SK-N-SH (cell line): ENCODE results near the gene FCAMR. TPM values are rescaled to one million over a fixed set of nuclear protein-coding genes. Genes with fewer than 3 reads are reported as not detected.

Source experiments
- CTCF ChIA-PET: fragments of 300-600, 350-600 bp; formaldehyde crosslinking; extraction: SDS; loops from one replicate; lab custom pipeline; 2021; lab: Yijun Ruan, JAX
- POLR2A ChIA-PET: fragments of 350-600 bp; sonication (Branson Sonifier 250); formaldehyde crosslinking; extraction: SDS; loops from one replicate; lab custom pipeline; 2020; ENCODE audit warnings: antibody characterized with exemption, inconsistent platforms; lab: Yijun Ruan, JAX
- DNase-seq: peaks from one replicate; pipeline ENCODE4 v3.0.0; 2012
- H2AFZ ChIP-seq: fragments of 200-600 bp; sonication (generic); 2 replicates; pipeline ENCODE4 v1.8.1; 2016; ENCODE audit warnings: antibody characterized with exemption, mild to moderate bottlenecking, low read depth
- H3F3A ChIP-seq: fragments of 200-600 bp; sonication (generic); replicated peaks from 2 replicates; pipeline ENCODE3; 2016; ENCODE audit warnings: antibody characterized with exemption, mild to moderate bottlenecking; ENCODE audit not compliant: insufficient read depth
- H3K27ac ChIP-seq, 2 experiments: fragments of 200-500 bp in 1 of 2; fragments of 200-600 bp in 1 of 2; sonication (Bioruptor generic) in 1 of 2; sonication (generic), shearing (Covaris generic) in 1 of 2; 2 replicates each; pipeline versions ENCODE4 v1.5.1 to v1.6.1; 2014 to 2016; ENCODE audit warnings: low read depth in 2 of 2, inconsistent platforms in 1 of 2, low read length in 1 of 2, mild to moderate bottlenecking in 1 of 2, mixed read lengths in 1 of 2
- H3K27me3 ChIP-seq: fragments of 200-600 bp; sonication (generic), shearing (Covaris generic); 2 replicates; pipeline ENCODE4 v1.6.1; 2016; ENCODE audit warnings: mixed run types; ENCODE audit not compliant: insufficient read depth
- H3K36me3 ChIP-seq, 2 experiments: fragments of 200-500 bp in 1 of 2; fragments of 200-600 bp in 1 of 2; sonication (Bioruptor generic) in 1 of 2; sonication (generic) in 1 of 2; replicated peaks in 1 of 2; 2 replicates each; pipeline versions ENCODE3 to v1.5.1; 2014 to 2016; ENCODE audit warnings: low read length in 1 of 2, mild to moderate bottlenecking in 1 of 2; ENCODE audit not compliant: insufficient read depth in 2 of 2, control insufficient read depth in 1 of 2
- H3K4me1 ChIP-seq, 2 experiments: fragments of 200-500 bp in 1 of 2; fragments of 200-600 bp in 1 of 2; sonication (Bioruptor generic) in 1 of 2; sonication (generic), shearing (Covaris generic) in 1 of 2; 2 replicates each; pipeline versions ENCODE4 v1.5.1 to v1.6.1; 2014 to 2016; ENCODE audit warnings: low read depth in 1 of 2, low read length in 1 of 2, mixed run types in 1 of 2; ENCODE audit not compliant: insufficient read depth in 2 of 2, control insufficient read depth in 1 of 2
- H3K4me2 ChIP-seq: fragments of 200-600 bp; sonication (generic), shearing (Covaris generic); 2 replicates; pipeline ENCODE4 v1.6.1; 2017; ENCODE audit warnings: mixed run types
- H3K4me3 ChIP-seq, 2 experiments: fragments of 200-500 bp in 1 of 2; fragments of 200-600 bp in 1 of 2; sonication (Bioruptor generic) in 1 of 2; sonication (generic), shearing (Covaris generic) in 1 of 2; 2 replicates each; pipeline versions ENCODE4 v1.5.1 to v1.8.1; 2014 to 2016; ENCODE audit warnings: low read depth in 2 of 2, inconsistent platforms in 1 of 2, low read length in 1 of 2, mild to moderate bottlenecking in 1 of 2, mixed read lengths in 1 of 2, moderate library complexity in 1 of 2
- H3K79me2 ChIP-seq: fragments of 200-600 bp; sonication (generic); 2 replicates; pipeline ENCODE4 v1.8.1; 2017; ENCODE audit warnings: mild to moderate bottlenecking; ENCODE audit not compliant: insufficient read depth
- H3K9ac ChIP-seq: fragments of 200-600 bp; sonication (generic); 2 replicates; pipeline ENCODE4 v1.6.1; 2017; ENCODE audit warnings: mixed run types
- H3K9me2 ChIP-seq: fragments of 200-600 bp; sonication (generic); 2 replicates; pipeline ENCODE4 v1.6.1; 2017; ENCODE audit warnings: mixed run types
- H3K9me3 ChIP-seq: fragments of 200-600 bp; sonication (generic); 2 replicates; pipeline ENCODE4 v1.6.1; 2017; ENCODE audit warnings: mixed run types, mild to moderate bottlenecking, moderate library complexity
- H4K20me1 ChIP-seq: fragments of 200-600 bp; sonication (generic); 2 replicates; pipeline ENCODE4 v1.6.1; 2017; ENCODE audit warnings: mild to moderate bottlenecking, mixed run types; ENCODE audit not compliant: insufficient read depth
- CHD2 ChIP-seq: fragments of 150-350 bp; IDR thresholded peaks from 2 replicates; pipeline ENCODE4 v1.6.1; 2018; ENCODE audit warnings: low read length; ENCODE audit not compliant: partially characterized antibody
- ELF1 ChIP-seq: IDR thresholded peaks from 2 replicates; pipeline ENCODE4 v1.4.0; 2012
- EP300 ChIP-seq, 2 experiments: IDR thresholded peaks; 2 replicates each; pipeline versions ENCODE4 v1.4.0 to v1.6.1; 2012; ENCODE audit warnings: borderline replicate concordance in 1 of 2, low read depth in 1 of 2, low read length in 1 of 2
- EZH2phosphoT487 ChIP-seq: fragments of 200-600 bp; sonication (generic); IDR thresholded peaks from 2 replicates; pipeline ENCODE4 v1.6.1; 2017; ENCODE audit warnings: low read depth, mixed run types, mild to moderate bottlenecking, antibody characterized with exemption, moderate library complexity, borderline replicate concordance
- FOXM1 ChIP-seq: IDR thresholded peaks from 2 replicates; pipeline ENCODE4 v1.4.0; 2012; ENCODE audit warnings: low read depth, mild to moderate bottlenecking
- GABPA ChIP-seq: IDR thresholded peaks from 2 replicates; pipeline ENCODE4 v1.4.0; 2012; ENCODE audit warnings: low read depth, mild to moderate bottlenecking
- GATA2 ChIP-seq: sonication (generic); formaldehyde crosslinking; IDR thresholded peaks from 2 replicates; pipeline ENCODE4 v1.5.0; 2020; ENCODE audit warnings: mild to moderate bottlenecking, missing genetic modification reagents
- IRF3 ChIP-seq: fragments of 150-350 bp; IDR thresholded peaks from 2 replicates; pipeline ENCODE4 v1.6.1; 2016; ENCODE audit warnings: mild to moderate bottlenecking, low read depth, low read length
- MXI1 ChIP-seq: IDR thresholded peaks from 2 replicates; pipeline ENCODE4 v1.6.1; 2012; ENCODE audit warnings: mild to moderate bottlenecking, low read depth, low read length, improper control_type of control experiment
- NFIC ChIP-seq: IDR thresholded peaks from 2 replicates; pipeline ENCODE4 v1.4.0; 2012; ENCODE audit warnings: borderline replicate concordance
- PBX3 ChIP-seq: IDR thresholded peaks from 2 replicates; pipeline ENCODE4; 2012
- POLR2AphosphoS5 ChIP-seq: IDR thresholded peaks from 2 replicates; pipeline ENCODE4 v1.6.1; 2012; ENCODE audit warnings: low read depth, low read length
- REST ChIP-seq: IDR thresholded peaks from 2 replicates; pipeline ENCODE4 v1.6.1; 2012; ENCODE audit warnings: mild to moderate bottlenecking, low read depth, low read length, moderate library complexity
- RFX5 ChIP-seq: IDR thresholded peaks from 2 replicates; pipeline ENCODE4 v1.6.1; 2012; ENCODE audit warnings: mild to moderate bottlenecking, improper control_type of control experiment, low read length
- RXRA ChIP-seq: IDR thresholded peaks from 2 replicates; pipeline ENCODE4 v1.4.0; 2012; ENCODE audit warnings: low read depth, mild to moderate bottlenecking, borderline replicate concordance
- SIN3A ChIP-seq: IDR thresholded peaks from 2 replicates; pipeline ENCODE4 v1.6.1; 2012; ENCODE audit warnings: low read depth, mild to moderate bottlenecking, low read length, moderate library complexity, borderline replicate concordance
- TCF12 ChIP-seq: IDR thresholded peaks from 2 replicates; pipeline ENCODE4 v1.4.0; 2012
- TEAD4 ChIP-seq: IDR thresholded peaks from 2 replicates; pipeline ENCODE4 v1.4.0; 2012; ENCODE audit warnings: mild to moderate bottlenecking, borderline replicate concordance; ENCODE audit not compliant: insufficient read depth
- USF1 ChIP-seq: IDR thresholded peaks from 2 replicates; pipeline ENCODE4 v1.4.0; 2012; ENCODE audit warnings: low read depth, borderline replicate concordance
- YY1 ChIP-seq: IDR thresholded peaks from 2 replicates; pipeline ENCODE4 v1.4.0; 2012; ENCODE audit warnings: low read depth, mild to moderate bottlenecking
- WGBS: methylation state at CpG from one replicate; pipeline ENCODE4 v1.1.6; 2017; ENCODE audit warnings: low lambda C conversion rate; 5-methylcytosine and 5-hydroxymethylcytosine counted together
- polyA plus RNA-seq, 3 experiments: library from polyadenylated mRNA; depleted of rRNA; stranded (reverse); fragments of >200 nt; gene quantifications; 2 replicates each; pipeline ENCODE4 v1.2.3, GENCODE V29; 2012

FCAMR gene
- polyA plus RNA-seq, 1 of the 3 experiments (the other 2 are of a cell fraction), result not detected

GRCh38 chr1:206986885-206987284, 16.6 kb upstream of the FCAMR start:
- Histone ChIP-seq H3K36me3 (no peaks in the 10 kb centered on the region), H3K27me3 (peaks cover 68% of the 10 kb centered on the region; the same call in 1 of the 2 replicates), H2AFZ (no peak overlapping the region), H3K27ac (no peak overlapping the region), H4K20me1 (no peaks in the 10 kb centered on the region), H3K9me3 (no peaks in the 10 kb centered on the region), H3K4me1 (no peaks in the 10 kb centered on the region), H3K4me3 (no peak overlapping the region), H3F3A (no peaks in the 10 kb centered on the region), H3K79me2 (no peaks in the 10 kb centered on the region), H3K4me2 (no peak overlapping the region), H3K9me2 (no peaks in the 10 kb centered on the region), H3K9ac (no peak overlapping the region)
- TF ChIP-seq EP300 (IDR thresholded peaks at IDR 0.05; ENCODE audit: borderline replicate concordance in 1 of 2, low read depth in 1 of 2, low read length in 1 of 2), result no peak
- TF ChIP-seq NFIC, result no peak
- TF ChIP-seq EZH2phosphoT487, result no peak
- no peak for TF ChIP-seq PBX3
- no peak for TF ChIP-seq FOXM1
- TF ChIP-seq GABPA, result no peak
- TF ChIP-seq GATA2, result no peak
- TF ChIP-seq IRF3, result no peak
- no peak for TF ChIP-seq SIN3A
- TF ChIP-seq TEAD4, result no peak
- TF ChIP-seq CHD2, result no peak
- ChIA-PET CTCF (interaction anchor here (0.9 to 1.0 kb wide), 2 partner anchors 75 to 261 kb away, joined by 3 to 4 read pairs; no protein-coding TSS in a partner anchor), POLR2A (no interaction called here)
- DNase-seq, result no peak
- WGBS, result 22% methylated on average over 3 of the region's 3 CpGs

GRCh38 chr1:206986402-206986801, 16.1 kb upstream of the FCAMR start:
- Histone ChIP-seq H3K9ac (no peak overlapping the region), H3K9me2 (no peaks in the 10 kb centered on the region), H3K4me1 (no peaks in the 10 kb centered on the region), H3F3A (no peaks in the 10 kb centered on the region), H2AFZ (no peak overlapping the region), H4K20me1 (no peaks in the 10 kb centered on the region), H3K4me3 (no peak overlapping the region), H3K9me3 (no peaks in the 10 kb centered on the region), H3K79me2 (no peaks in the 10 kb centered on the region), H3K4me2 (no peak overlapping the region), H3K36me3 (no peaks in the 10 kb centered on the region), H3K27ac (no peak overlapping the region), H3K27me3 (peaks cover 63% of the 10 kb centered on the region; the same call in 1 of the 2 replicates)
- ChIA-PET POLR2A (no interaction called here), CTCF (interaction anchor here (0.8 to 1.1 kb wide), 5 partner anchors 14 to 379 kb away, joined by 3 to 4 read pairs (median 3); no protein-coding TSS in a partner anchor)
- TF ChIP-seq TEAD4 (no peak), POLR2AphosphoS5 (no peak), MXI1 (no peak), EZH2phosphoT487 (no peak), USF1 (no peak), PBX3 (no peak), CHD2 (no peak), YY1 (no peak), REST (no peak), ELF1 (no peak), SIN3A (no peak), TCF12 (no peak), RFX5 (no peak), RXRA (no peak)
- no peak for DNase-seq
- WGBS, result 14% methylated on average over 3 of the region's 3 CpGs
